ENCODE data around the gene MAGEA2B.

GRCh38 chrX:152738560-152738959 lies 24.1 kb downstream of the MAGEA2B start:
- TF ChIP-seq POLR2A (IDR thresholded peaks at IDR 0.05), result no peak
- TF ChIP-seq CTCF (IDR thresholded peaks at IDR 0.05 in 4 of 5, conservative IDR thresholded peaks at IDR 0.05 in 1 of 5), result no peak
